ENCODE data around the gene KRT9. TPM values are rescaled to one million over a fixed set of nuclear protein-coding genes. Genes with fewer than 3 reads are reported as not detected.
A peak's percentile ranks its signal among the peaks of the same experiment; 100 is the strongest.

The KRT9 gene
- total and polyA plus RNA-seq, 2 of the 13 experiments (the other 11 are each of a cell fraction or from before 2014, with no cell fraction given): not detected

DNA sequence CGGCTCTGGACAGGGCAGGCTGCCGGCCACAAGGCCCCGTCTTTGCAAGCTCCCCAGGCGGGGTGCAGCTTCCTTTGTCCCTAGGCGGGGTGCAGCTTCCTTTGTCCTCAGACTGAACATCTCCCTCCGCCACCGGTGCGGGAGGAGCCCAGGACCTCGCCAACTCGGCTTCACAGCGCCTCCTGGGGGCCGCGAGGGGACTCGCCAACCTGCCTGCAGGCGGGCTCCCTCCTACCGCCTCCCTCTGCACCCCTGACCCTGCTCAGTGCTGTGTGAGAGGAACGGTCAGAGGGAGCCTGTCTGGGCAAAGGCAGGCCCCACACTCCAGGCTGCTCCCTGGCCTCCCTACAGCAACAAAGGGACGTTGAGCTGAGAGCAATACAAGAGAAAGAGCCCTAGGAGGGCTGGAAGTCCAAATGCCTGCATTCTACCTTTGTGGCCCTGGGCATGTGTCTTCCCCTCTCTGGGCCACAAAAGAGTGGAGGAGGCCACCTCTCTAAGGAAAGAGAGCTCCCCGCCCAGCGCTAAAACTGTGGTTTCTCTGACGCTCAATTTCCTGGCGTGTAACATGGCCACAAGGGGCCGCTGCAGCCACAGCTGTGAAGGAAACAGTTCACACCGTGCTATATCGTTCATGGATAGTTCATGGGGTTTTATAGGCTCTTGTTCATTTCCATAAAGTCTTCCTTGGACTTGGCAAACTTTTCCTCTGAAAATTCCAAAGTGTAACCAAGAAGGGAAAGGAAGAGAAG is 22.8 kb downstream of the KRT9 start (continued):
- TF ChIP-seq, protein P1, sequence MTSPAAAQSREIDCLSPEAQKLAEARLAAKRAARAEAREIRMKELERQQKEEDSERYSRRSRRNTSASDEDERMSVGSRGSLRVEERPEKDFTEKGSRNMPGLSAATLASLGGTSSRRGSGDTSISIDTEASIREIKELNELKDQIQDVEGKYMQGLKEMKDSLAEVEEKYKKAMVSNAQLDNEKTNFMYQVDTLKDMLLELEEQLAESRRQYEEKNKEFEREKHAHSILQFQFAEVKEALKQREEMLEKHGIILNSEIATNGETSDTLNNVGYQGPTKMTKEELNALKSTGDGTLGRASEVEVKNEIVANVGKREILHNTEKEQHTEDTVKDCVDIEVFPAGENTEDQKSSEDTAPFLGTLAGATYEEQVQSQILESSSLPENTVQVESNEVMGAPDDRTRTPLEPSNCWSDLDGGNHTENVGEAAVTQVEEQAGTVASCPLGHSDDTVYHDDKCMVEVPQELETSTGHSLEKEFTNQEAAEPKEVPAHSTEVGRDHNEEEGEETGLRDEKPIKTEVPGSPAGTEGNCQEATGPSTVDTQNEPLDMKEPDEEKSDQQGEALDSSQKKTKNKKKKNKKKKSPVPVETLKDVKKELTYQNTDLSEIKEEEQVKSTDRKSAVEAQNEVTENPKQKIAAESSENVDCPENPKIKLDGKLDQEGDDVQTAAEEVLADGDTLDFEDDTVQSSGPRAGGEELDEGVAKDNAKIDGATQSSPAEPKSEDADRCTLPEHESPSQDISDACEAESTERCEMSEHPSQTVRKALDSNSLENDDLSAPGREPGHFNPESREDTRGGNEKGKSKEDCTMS (CRISPR knock-in tag; conservative IDR thresholded peaks at IDR 0.05): no peak
- TF ChIP-seq, protein P2, sequence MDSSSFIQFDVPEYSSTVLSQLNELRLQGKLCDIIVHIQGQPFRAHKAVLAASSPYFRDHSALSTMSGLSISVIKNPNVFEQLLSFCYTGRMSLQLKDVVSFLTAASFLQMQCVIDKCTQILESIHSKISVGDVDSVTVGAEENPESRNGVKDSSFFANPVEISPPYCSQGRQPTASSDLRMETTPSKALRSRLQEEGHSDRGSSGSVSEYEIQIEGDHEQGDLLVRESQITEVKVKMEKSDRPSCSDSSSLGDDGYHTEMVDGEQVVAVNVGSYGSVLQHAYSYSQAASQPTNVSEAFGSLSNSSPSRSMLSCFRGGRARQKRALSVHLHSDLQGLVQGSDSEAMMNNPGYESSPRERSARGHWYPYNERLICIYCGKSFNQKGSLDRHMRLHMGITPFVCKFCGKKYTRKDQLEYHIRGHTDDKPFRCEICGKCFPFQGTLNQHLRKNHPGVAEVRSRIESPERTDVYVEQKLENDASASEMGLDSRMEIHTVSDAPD (CRISPR knock-in tag; IDR thresholded peaks at IDR 0.05): peak; percentile 81; the same call in 1 of the 2 replicates
- TF ChIP-seq NFIC (IDR thresholded peaks at IDR 0.05; ENCODE audit: low read length) (no peak), HOXA9 (CRISPR knock-in tag; IDR thresholded peaks at IDR 0.05; ENCODE audit: borderline replicate concordance) (no peak), FOXA3 (CRISPR knock-in tag; IDR thresholded peaks at IDR 0.05) (peak; percentile 27), SP140L (CRISPR knock-in tag; IDR thresholded peaks at IDR 0.05; ENCODE audit: borderline replicate concordance) (0 out of 2 replicates have a peak, but pooled peaks have one; percentile 76), ZFP1 (CRISPR knock-in tag; IDR thresholded peaks at IDR 0.05) (no peak), ZNF343 (CRISPR knock-in tag; IDR thresholded peaks at IDR 0.05) (peak; percentile 80), DNMT1 (CRISPR knock-in tag; IDR thresholded peaks at IDR 0.05) (peak; percentile 83; the same call in 1 of the 2 replicates), GATAD1 (CRISPR knock-in tag; IDR thresholded peaks at IDR 0.05) (peak; percentile 5; the same call in 1 of the 2 replicates), PCBP2 (optimal IDR thresholded peaks at IDR 0.05; ENCODE audit: low read depth, low read length, poor library complexity, severe bottlenecking) (no peak), MEF2D (CRISPR knock-in tag; IDR thresholded peaks at IDR 0.05) (peak; percentile 38), ZNF205 (CRISPR knock-in tag; IDR thresholded peaks at IDR 0.05) (peak; percentile 69), ZNF546 (CRISPR knock-in tag; conservative IDR thresholded peaks at IDR 0.05) (peak; percentile 82; the same call in 1 of the 2 replicates), MAFG (CRISPR knock-in tag; IDR thresholded peaks at IDR 0.05) (no peak)
- TF ChIP-seq, protein P3, sequence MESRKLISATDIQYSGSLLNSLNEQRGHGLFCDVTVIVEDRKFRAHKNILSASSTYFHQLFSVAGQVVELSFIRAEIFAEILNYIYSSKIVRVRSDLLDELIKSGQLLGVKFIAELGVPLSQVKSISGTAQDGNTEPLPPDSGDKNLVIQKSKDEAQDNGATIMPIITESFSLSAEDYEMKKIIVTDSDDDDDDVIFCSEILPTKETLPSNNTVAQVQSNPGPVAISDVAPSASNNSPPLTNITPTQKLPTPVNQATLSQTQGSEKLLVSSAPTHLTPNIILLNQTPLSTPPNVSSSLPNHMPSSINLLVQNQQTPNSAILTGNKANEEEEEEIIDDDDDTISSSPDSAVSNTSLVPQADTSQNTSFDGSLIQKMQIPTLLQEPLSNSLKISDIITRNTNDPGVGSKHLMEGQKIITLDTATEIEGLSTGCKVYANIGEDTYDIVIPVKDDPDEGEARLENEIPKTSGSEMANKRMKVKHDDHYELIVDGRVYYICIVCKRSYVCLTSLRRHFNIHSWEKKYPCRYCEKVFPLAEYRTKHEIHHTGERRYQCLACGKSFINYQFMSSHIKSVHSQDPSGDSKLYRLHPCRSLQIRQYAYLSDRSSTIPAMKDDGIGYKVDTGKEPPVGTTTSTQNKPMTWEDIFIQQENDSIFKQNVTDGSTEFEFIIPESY (CRISPR knock-in tag; IDR thresholded peaks at IDR 0.05): no peak
- TF ChIP-seq, protein P4, sequence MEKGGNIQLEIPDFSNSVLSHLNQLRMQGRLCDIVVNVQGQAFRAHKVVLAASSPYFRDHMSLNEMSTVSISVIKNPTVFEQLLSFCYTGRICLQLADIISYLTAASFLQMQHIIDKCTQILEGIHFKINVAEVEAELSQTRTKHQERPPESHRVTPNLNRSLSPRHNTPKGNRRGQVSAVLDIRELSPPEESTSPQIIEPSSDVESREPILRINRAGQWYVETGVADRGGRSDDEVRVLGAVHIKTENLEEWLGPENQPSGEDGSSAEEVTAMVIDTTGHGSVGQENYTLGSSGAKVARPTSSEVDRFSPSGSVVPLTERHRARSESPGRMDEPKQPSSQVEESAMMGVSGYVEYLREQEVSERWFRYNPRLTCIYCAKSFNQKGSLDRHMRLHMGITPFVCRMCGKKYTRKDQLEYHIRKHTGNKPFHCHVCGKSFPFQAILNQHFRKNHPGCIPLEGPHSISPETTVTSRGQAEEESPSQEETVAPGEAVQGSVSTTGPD (CRISPR knock-in tag; IDR thresholded peaks at IDR 0.05): no peak
- TF ChIP-seq, protein P5, sequence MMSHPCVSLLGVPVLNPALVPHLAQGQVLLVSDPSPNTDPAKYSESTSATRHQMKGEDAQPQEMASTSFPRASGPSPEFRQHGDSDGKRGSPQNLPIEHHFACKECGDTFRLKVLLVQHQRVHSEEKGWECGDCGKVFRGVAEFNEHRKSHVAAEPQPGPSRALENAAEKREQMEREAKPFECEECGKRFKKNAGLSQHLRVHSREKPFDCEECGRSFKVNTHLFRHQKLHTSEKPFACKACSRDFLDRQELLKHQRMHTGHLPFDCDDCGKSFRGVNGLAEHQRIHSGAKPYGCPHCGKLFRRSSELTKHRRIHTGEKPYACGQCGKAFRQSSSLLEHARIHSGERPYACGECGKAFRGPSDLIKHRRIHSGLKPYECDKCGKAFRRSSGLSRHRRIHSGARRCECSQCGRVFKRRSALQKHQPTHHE (CRISPR knock-in tag; IDR thresholded peaks at IDR 0.05; ENCODE audit: borderline replicate concordance): no peak
- TF ChIP-seq, protein P6, sequence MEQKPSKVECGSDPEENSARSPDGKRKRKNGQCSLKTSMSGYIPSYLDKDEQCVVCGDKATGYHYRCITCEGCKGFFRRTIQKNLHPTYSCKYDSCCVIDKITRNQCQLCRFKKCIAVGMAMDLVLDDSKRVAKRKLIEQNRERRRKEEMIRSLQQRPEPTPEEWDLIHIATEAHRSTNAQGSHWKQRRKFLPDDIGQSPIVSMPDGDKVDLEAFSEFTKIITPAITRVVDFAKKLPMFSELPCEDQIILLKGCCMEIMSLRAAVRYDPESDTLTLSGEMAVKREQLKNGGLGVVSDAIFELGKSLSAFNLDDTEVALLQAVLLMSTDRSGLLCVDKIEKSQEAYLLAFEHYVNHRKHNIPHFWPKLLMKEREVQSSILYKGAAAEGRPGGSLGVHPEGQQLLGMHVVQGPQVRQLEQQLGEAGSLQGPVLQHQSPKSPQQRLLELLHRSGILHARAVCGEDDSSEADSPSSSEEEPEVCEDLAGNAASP (CRISPR knock-in tag; IDR thresholded peaks at IDR 0.05; ENCODE audit: borderline replicate concordance): peak; percentile 20; the same call in 1 of the 2 replicates

Data from HepG2 (cell line).